ENCODE results near the gene PPIL1.

The PPIL1 gene

DNA sequence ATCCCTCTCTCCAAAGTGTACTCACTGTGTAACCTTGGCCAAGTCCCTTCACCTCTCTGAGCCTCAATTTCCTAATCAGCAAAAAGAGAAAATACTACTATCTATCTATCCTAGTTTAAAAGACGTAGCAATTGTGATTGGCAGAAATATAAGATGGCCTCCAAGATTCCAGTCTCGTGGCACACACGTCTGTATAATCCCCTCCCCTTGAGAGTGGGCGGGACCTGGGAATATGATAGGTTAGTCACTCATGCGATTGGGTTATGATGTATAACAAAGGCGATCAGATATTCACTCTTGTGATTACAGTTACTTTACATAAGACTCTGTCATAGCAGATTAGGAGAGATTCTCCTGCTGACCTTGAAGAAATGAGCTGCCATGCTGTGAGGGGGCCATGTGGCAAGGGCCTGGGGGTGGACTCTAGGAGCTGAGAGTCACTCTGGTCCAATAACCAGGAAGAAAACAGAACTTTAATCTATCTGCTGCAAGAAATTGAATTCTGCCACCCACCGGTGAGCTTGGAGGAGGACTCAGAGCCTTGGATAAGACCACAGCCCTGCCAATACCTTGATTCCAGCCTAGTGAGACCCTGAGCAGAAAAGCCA is 41.3 kb downstream of the PPIL1 start:
- no peak for DNase-seq

GRCh38 chr6:36832313-36832712 is 42.3 kb downstream of the PPIL1 start:
- DNase-seq, result no peak

- DNase-seq, result no peak
Observed at GRCh38 chr6:36830577-36830976, 44.0 kb downstream of the PPIL1 start.

GRCh38 chr6:36829919-36830544 is 44.6 kb downstream of the PPIL1 start:
- no peak for DNase-seq

DNA sequence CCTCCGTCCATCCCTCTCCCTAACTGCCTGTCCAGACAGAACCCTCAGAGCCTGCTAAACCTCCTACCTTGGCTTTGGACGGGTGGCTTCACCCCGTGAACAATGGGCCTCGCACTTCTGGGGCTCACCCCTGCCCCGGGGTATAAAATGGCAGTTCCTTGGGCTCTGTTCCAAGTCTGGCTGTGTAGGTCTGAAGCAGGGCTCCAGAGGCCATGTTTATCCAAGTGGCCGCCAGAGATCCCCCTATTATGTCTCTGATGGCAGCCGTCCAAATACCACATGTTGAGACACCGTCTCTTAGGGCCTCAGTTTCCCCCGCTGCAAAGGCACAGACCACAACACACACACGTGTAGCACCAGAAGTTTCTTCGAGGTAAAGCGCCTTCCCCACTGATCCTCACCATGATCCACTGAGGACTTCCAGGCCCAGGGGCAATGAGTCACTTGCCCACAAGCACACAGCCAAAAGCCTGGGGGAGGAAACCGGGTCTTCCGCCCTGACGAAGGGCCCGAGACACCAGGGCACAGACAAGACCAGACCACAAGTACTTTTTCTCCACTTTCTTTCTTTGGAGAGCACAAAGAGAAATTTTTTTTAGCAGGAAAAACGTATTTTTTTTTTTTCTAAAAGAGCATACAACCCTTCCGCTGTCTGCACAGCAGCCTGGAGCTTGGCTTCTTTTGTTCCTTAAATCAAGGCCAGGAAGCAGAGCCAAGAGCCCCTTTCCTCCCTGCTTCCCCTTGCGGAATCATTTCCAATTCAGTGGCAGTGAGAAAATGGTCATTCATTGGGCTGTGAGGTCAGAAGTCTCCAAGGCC is 47.1 kb downstream of the PPIL1 start:
- no peak for DNase-seq

DNA sequence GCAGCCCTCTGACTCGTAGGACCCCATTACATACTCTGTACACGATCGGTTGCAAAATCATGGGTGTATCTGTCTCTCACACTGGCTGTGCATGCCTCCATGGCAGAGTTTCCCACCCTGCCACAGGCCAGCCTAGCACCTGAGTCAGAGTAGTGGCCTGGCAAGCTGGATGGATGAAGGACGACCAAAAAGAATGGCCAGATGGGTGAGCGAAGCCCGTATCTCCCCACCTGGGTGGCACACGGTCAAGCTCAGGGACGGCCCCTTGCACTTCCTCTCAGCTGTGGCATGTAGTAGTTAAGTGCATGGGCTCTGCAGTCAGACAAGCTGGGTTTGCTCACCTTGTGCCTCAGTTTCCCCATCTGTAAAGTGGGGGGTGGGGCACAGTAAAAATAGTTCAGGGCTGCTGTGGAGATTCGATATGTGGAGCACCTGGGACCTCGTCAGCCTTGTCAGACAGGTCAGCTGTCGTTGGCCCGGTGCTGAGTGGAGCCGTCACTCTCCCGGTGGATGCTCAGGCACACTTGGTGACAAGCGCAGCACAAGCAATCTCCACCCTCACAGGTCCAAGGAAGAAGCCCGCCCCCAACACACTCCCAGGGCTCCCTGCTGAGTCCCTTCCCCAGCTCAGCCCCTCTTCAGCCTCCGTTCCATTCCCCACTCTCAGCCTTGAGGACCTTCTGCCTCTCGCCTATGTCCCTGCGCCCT is 47.9 kb downstream of the PPIL1 start:
- no peak for DNase-seq

DNA sequence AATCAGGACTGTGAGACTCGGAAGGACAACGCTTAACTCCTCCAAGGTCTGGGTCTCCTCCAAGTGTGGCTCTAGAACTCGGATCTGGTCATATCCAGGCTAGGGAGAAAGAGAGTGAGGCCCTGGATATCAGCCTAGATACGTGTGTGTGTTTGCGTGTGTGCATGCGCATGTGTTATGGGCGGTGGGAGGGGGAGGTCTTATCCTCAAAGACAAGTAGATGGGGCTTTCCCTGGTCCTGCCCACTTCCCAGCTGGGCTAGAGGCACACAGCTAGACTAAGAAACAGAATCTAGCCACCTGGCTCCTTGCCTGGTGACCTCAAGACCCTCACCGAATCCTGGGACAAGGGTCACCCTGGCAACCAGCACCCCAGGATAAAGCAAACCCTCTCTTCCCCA is 48.6 kb downstream of the PPIL1 start:
- no peak for DNase-seq

DNA sequence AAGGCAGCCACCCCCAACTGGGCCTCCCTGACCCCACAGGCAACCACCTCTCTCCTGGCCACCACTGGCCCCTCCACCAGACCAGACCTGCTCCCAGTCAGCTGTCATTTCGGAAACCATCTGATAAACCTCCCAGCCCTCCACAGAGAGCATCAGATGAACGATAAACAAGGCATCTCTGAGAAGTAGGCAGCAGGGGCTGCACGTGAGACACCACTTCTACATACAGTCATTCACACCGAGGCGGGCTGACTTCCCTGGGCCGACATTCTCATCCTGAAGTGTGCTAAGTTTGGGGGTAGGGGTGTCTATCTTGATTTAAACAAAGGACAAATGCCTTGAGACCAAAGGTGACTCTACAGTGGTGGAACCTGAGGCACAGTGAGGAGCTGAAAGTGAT is 49.2 kb downstream of the PPIL1 start:
- DNase-seq, result no peak

DNA sequence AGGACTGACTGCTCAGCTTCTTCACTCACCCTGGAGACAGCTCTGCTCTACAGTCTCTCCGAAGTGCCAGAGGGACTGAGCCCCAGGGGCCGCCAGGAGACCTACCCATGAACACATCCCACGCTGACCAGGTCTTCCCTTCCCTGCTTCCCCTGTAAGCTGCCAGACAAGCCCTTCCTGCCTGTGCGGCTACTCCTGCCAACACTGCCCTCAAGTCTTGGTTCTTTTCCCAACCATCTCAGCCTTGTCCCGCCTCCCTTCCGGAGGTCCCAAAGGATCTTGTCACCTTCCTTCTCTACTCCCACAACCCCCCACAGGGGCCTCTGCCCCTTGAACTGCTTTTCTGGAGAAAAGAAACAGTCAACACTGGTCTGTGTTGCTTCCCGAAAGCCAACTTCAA is 50.4 kb downstream of the PPIL1 start:
- no peak for DNase-seq

DNA sequence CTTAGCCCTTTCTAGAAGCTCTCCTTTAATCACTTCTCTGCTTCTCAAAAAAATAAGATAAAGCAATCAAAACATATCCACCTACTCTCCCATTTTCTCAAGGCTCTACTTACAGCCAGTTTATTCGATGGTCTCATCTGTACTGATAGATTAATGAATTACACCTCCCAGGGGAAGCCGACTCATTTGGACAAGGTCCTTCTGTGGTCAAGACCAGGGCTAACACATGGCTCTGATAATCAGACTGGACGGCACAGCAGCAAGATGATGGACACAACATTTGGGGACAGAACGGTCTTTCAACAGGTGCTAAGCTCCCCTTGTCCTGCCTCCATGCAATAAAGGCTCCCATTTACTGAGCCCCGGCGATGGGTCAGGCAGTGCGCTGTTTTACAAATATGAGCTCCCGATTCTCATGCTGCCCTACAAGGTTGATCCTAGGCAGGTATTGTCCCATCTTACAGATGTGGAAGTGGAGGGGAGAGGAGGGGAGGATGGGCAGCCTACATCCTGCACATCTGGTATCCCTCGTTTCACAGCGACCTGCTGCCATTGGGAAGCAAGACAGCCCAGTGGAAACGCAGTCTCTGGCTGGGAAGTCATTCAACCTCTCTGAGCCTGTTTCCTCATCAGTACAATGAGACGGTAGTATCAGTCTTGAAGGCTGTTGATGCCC is 51.0 kb downstream of the PPIL1 start:
- DNase-seq, result no peak

DNA sequence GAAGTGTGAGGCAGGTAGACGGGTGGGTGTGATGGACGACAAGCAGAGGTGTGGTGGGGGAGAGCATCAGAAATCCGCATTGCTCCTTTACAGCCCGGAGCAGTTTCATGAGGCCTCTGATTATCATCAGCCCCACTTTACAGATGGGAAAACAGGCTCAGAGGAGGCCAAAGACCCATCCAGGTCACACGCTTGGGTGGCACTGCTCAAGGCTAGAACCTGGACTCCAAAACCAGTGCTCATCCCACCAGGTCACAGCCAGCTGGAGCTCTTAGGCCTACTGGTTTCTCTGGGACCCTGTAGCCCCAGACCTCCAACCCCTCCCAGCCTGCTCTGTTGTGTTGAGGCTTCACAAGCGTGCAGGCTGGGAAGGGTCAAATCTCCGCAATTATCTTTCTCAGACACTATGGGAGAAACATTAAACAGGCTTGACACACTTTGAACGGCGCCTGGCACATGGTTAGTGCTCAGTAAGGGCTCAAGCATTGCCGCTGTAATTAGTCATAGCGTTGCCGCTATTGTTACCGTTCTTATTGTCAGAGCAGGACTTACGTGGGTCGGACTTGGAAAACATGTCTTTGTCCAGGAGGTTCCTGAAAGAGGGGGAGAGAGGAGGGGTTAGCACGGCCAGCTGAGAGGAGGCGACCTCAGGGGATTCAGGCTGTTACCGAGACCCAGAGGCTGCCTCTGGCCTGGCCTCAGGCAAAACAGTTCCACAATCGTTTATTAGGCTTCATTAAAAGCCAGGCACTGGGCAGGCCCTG is 51.9 kb downstream of the PPIL1 start:
- DNase-seq, result no peak

DNA sequence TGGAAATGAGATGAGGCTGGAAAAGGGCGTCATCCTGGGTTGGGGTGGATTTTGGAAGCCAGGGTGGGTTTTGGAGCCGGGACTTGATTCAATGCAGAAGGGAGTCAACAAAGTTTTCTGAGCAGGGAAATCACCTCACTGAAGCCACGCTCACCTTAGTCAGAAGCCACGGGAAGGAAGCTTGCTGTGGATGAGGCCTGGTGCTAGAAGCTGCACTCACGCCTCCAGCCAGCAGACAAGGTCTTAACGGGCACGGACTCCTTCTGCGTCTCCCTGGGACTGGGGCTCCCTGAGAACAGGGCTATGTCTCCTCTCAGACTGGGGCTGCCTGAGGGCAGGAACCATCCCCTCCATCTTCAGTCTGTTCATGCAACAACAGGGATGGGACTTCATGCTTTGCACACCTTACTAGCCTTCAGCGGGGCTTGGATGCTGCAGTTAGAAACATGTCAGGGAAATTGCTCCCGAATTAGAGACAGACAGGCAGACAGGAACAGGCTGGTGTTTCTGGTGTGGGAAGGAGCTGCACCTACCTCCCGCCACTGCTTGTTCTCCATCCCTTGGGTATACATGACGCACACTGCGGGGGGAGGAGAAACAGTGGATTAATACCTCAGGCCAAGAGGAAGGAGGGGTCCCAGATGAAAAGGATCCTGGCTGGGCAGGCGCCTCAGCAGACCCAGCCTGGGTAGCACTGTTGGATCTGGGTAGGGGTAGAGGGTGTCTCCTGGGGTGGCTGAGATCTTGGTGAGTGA is 52.8 kb downstream of the PPIL1 start:
- no peak for DNase-seq

DNA sequence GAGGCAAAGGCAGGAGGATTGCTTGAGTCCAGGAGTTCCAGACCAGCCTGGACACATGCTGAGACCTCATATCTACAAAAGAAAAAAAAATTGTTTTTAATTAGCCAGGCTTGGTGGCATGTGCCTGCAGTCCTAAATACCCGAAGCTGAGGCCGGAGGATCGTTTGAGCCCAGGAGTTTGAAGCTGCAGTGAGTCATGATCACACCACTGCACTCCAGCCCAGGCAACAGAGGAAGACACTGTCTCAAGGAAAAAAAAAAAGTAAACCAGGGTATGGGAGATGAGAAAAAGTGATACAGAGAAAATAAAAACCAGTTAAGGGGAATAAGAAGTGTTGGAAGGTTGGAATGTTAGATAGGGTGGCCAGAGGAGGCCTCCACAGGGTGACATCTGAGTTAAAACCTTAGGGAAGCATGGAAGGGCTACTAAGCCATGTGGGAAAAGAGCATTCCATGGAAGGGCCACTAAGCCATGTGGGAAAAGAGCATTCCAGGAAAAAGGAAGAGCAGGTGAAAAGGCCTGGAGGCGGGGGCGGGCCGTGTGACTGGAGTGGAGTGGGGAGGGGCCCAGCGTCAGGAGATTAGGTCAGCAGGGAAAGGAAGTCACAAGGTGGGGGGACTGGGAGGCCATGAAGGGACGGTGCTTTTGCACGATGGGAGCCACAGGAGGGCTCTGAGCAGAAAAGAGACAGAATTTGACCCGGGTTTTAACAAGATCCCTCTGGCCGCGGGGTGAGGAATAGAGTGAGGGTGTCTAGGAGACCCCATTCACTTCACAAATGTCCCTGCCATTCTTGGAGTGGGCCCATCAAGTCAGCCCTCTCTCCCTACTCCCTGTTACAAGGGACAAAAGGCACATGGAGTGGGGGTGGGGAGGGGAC is 53.7 kb downstream of the PPIL1 start:
- DNase-seq, result no peak

DNA sequence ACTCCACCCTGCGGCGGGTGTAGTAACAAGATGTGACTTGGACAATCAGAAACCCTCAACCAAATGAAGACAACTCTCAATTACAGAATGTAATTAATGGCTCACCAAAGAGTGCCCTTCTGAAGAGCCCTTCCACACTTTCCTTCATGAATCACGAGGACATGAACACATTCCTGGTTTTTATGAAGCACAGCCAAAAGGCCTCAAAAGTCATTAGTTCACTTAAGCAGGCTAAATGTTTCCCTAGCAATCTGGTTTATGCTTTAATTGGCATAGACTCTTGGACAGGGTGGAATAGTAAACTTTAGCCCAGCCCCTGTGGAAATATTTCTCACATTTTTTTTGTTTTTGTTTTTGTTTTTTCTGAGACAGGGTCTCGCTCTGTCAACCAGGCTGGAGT is 55.8 kb downstream of the PPIL1 start:
- no peak for DNase-seq

DNA sequence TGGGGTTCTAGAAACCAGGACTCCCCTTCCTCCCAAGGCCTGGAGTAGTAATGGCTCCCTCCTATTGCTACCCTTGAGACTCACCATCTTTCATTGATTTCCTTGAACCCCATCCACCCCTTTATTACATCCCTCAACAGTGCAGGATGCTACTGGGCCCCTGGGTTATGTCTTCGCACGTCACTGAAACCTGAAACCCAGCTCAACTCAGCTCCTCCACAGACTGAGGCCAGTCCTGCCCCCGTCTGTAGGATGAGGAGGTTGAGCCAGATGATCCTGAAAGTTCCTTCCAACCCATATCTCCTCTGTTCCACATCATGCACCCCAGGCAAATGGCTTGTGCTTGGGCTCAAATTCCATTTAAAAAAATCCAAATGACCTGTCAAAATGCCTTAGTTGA is 56.8 kb downstream of the PPIL1 start:
- DNase-seq, result no peak

DNA sequence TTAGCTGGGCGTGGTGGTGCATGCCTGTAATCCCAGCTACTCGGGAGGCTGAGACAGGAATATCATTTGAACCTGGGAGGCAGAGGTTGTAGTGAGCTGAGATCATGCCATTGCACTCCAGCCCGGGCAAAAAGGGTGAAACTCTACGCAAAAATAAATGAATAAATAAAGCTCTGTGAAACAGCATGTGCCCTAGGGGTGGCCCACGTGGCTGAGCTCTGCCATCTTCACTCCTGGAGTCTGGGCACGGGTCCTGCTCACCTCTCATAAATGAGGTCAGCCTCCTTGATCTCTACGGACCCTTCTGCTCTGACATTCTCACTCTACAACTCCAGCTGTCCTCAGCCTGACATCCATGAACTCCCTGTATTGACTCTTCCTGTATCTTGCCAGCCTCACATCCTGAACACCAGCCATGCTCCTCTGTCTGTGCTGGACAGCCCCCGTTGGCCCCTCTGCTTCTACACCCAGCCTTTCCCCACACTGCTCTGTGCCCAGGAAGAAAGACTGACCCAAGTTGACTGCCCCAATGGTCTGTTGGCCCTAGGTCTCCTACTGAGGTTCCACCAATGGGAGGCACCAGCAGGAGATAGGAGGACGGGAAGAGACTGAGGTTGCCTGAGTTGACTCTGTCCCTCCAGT is 57.3 kb downstream of the PPIL1 start:
- no peak for DNase-seq

DNA sequence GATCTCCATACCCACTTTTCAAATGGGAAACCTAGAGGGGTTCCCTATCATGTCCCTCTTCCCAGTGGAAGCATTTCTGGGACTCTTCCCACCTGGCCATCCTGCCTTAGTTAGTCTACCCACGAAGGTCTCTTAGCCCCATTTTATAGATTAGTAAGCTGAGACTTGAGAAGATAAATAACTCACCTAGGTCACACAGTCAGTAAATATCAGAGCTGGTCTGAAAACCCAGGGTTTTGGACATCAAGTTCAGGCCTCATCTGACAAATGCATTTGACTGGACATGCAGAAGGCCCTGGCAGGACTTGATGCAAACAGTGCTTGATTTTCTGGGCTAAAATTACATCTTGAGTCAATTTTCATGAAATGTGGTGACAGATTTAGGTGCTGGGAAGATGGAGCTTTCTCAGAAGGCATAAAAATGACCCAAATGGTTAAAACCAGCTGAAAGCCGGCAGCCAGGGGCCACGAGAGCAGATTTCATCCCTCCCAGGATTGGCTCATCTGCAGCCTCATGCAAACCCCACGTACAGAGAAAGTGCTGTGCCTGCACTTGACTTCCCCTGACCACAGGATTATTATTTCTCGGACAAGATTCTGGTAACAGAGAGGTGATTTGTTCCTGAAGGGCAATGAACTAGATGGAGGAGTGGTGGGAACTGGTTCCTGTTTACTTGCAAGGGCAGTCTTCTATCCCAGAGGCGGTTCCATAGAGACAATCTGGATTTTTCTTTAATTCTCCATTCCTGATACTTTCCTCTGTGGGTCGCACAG is 58.5 kb downstream of the PPIL1 start:
- no peak for DNase-seq

DNA sequence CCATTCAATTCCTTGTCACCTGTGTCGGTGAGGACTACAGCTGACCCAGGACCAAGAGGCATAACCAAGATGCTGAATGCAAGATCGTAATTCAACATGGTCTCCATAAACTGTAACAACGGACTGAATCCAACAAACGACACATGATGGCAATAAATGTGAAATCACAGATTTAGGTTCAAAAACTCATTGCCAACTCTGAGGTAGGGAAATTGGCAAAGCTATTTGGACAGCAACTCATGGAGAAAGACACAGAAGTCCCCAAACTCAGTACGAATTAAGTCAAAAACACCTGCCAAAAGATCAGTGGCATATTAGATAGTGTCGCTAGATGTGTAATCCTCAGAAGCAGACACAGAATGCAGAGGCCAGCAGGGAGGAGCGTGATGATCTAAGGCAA is 60.4 kb downstream of the PPIL1 start:
- DNase-seq, result no peak

- DNase-seq, result no peak
Observed at GRCh38 chr6:36813526-36813925, 61.1 kb downstream of the PPIL1 start.
